ENCODE measurements around the gene NUP62. TPM values are rescaled to one million over a fixed set of nuclear protein-coding genes. Genes with fewer than 3 reads are reported as not detected.

NUP62 gene
- total RNA-seq, 1 experiment from 2014 or later: 85.2 TPM

DNA sequence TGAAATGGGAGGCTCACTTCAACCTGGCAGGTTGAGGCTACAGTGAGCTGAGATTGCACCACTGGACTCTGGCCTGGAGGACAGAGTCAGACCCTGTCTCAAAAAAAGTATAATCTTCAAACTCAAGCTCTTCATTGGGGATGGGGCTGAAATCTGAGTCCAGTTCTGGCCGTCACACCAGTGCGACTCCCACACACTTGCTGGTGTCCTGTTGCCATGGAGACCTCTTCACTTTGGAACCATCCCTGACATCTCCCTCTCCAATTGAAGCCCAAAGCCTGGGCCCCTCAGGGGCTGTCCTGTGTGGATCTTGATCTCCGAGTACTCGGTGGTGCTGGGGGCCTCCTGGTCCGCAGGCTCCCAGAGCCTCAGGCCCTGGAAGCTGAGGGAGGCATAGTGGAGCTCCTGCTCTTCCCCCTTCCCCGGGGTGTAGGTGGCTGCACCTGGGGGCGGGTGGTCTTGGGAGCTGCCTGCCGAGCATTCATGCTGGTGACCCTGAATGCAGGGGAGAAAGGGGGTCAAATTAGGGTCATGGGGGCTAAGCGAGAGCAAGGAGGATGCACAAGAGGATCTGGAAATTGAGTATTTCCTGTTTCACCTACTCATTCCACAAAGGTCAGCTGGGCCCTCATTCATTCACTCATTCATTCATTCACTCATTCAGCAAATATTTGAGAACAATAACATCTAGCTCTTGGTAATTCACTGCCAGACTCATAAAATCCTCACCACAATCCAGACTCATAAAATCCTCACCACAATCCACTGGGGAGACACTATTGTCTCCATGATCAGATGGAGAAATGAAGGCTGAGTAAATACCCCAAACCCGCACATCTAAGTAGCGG is 20.7 kb upstream of the NUP62 start:
- Histone ChIP-seq H3K36me3 (ENCODE audit: control insufficient read depth in 1 of 2, insufficient read depth in 2 of 2, low read length in 2 of 2) (no peaks in the 10 kb centered on the region), H4K20me1 (ENCODE audit: insufficient read depth) (no peaks in the 10 kb centered on the region), H3K9me3 (ENCODE audit: control insufficient read depth in 1 of 2, insufficient read depth in 1 of 2, low read depth in 1 of 2, low read length in 2 of 2) (no peaks in the 10 kb centered on the region), H3K27ac (ENCODE audit: low read depth, low read length) (no peak overlapping the region), H3K4me3 (replicated peaks in 1 of 2; ENCODE audit: low read depth in 1 of 2, low read length in 2 of 2) (no peak overlapping the region), H3K9ac (ENCODE audit: low read length) (no peak overlapping the region), H3K4me2 (ENCODE audit: low read length) (no peak overlapping the region), H3K27me3 (ENCODE audit: insufficient read depth, low read length) (no peaks in the 10 kb centered on the region), H3K4me1 (ENCODE audit: control insufficient read depth in 1 of 2, insufficient read depth in 2 of 2, low read length in 2 of 2) (no peaks in the 10 kb centered on the region), H3K9me2 (ENCODE audit: insufficient read depth) (no peaks in the 10 kb centered on the region), H2AFZ (ENCODE audit: low read depth, low read length, poor library complexity, severe bottlenecking) (no peak overlapping the region), H3K79me2 (ENCODE audit: insufficient read depth, low read length) (no peaks in the 10 kb centered on the region)
- DNase-seq (ENCODE audit: low read depth, low spot score): no peak
- ChIA-PET RAD21 (ENCODE audit: low non-redundant PET in 1 of 2, low total read pairs in 2 of 2, uncharacterized antibody in 2 of 2, unreplicated experiment in 2 of 2) (no interaction called here), CTCF (no interaction called here), POLR2A (interaction anchor here (0.6 to 1.6 kb wide), 2 partner anchors 20 to 185 kb away, joined by 3 read pairs; no protein-coding TSS in a partner anchor)
- ATAC-seq: no peak
- BruUV-seq (replicated peaks): no TSS peak
- TF ChIP-seq, protein P1, sequence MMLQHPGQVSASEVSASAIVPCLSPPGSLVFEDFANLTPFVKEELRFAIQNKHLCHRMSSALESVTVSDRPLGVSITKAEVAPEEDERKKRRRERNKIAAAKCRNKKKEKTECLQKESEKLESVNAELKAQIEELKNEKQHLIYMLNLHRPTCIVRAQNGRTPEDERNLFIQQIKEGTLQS (IDR thresholded peaks at IDR 0.05): no peak
- no peak for TF ChIP-seq TCF7L2 (IDR thresholded peaks at IDR 0.05; ENCODE audit: borderline replicate concordance, extremely low read depth, insufficient read depth, insufficient read length)
- no peak for TF ChIP-seq ZNF274 (IDR thresholded peaks at IDR 0.05; ENCODE audit: low read depth, low read length)
- no peak for TF ChIP-seq SP1 (IDR thresholded peaks at IDR 0.05; ENCODE audit: low read depth)
- TF ChIP-seq CEBPB (IDR thresholded peaks at IDR 0.05; ENCODE audit: low read depth): no peak
- TF ChIP-seq CBX3 (IDR thresholded peaks at IDR 0.05; ENCODE audit: low read depth): no peak
- no peak for TF ChIP-seq JUND (IDR thresholded peaks at IDR 0.05)
- TF ChIP-seq POLR2AphosphoS5 (IDR thresholded peaks at IDR 0.05; ENCODE audit: low read depth, low read length): no peak
- TF ChIP-seq RAD21 (IDR thresholded peaks at IDR 0.05; ENCODE audit: low read depth): no peak
- intact Hi-C loops (cut with micrococcal nuclease): no loop called here

- no peak for TF ChIP-seq ZFX (IDR thresholded peaks at IDR 0.05)
- TF ChIP-seq REST (IDR thresholded peaks at IDR 0.05; ENCODE audit: low read depth): no peak
- no peak for TF ChIP-seq CBX3 (IDR thresholded peaks at IDR 0.05; ENCODE audit: low read depth)
- no peak for TF ChIP-seq TCF7L2 (IDR thresholded peaks at IDR 0.05; ENCODE audit: borderline replicate concordance, extremely low read depth, insufficient read depth, insufficient read length)
- no peak for TF ChIP-seq ELF1 (IDR thresholded peaks at IDR 0.05; ENCODE audit: borderline replicate concordance, low read depth)
- TF ChIP-seq SRF (IDR thresholded peaks at IDR 0.05; ENCODE audit: low read depth): no peak
- no peak for TF ChIP-seq MAX (IDR thresholded peaks at IDR 0.05)
- TF ChIP-seq ZNF274 (IDR thresholded peaks at IDR 0.05; ENCODE audit: low read depth, low read length): no peak
- TF ChIP-seq EZH2phosphoT487 (IDR thresholded peaks at IDR 0.05; ENCODE audit: borderline replicate concordance): no peak
- TF ChIP-seq EZH2 (IDR thresholded peaks at IDR 0.05): no peak
- Histone ChIP-seq H4K20me1 (ENCODE audit: insufficient read depth) (no peaks in the 10 kb centered on the region), H3K4me1 (ENCODE audit: control insufficient read depth in 1 of 2, insufficient read depth in 2 of 2, low read length in 2 of 2) (peaks cover 5 to 7% of the 10 kb centered on the region in 2 experiments; a peak in 3 of 4 replicates), H2AFZ (ENCODE audit: low read depth, low read length, poor library complexity, severe bottlenecking) (no peak overlapping the region), H3K27ac (ENCODE audit: low read depth, low read length) (no peak overlapping the region), H3K4me2 (ENCODE audit: low read length) (no peak overlapping the region), H3K27me3 (ENCODE audit: insufficient read depth, low read length) (no peaks in the 10 kb centered on the region), H3K36me3 (ENCODE audit: control insufficient read depth in 1 of 2, insufficient read depth in 2 of 2, low read length in 2 of 2) (no peaks in the 10 kb centered on the region), H3K9ac (ENCODE audit: low read length) (no peak overlapping the region), H3K9me2 (ENCODE audit: insufficient read depth) (no peaks in the 10 kb centered on the region), H3K4me3 (replicated peaks in 1 of 2; ENCODE audit: low read depth in 1 of 2, low read length in 2 of 2) (no peak overlapping the region), H3K79me2 (ENCODE audit: insufficient read depth, low read length) (no peaks in the 10 kb centered on the region), H3K9me3 (ENCODE audit: control insufficient read depth in 1 of 2, insufficient read depth in 1 of 2, low read depth in 1 of 2, low read length in 2 of 2) (no peaks in the 10 kb centered on the region)
- RAD21 ChIA-PET (ENCODE audit: low non-redundant PET in 1 of 2, low total read pairs in 2 of 2, uncharacterized antibody in 2 of 2, unreplicated experiment in 2 of 2): no interaction called here
- no TSS peak for BruUV-seq (replicated peaks)
- ATAC-seq: 0 out of 2 replicates have a peak, but pooled peaks have one; percentile 36
- POLR2A ChIA-PET: no interaction called here
- no peak for DNase-seq (ENCODE audit: low read depth, low spot score)
- intact Hi-C loops (cut with micrococcal nuclease): no loop called here
- CTCF ChIA-PET: no interaction called here
Measured at GRCh38 chr19:49946415-49946814, 17.1 kb upstream of the NUP62 start.
